Calu3 (cell line): ENCODE results near the gene COX4I2. TPM values are rescaled to one million over a fixed set of nuclear protein-coding genes. Genes with fewer than 3 reads are reported as not detected.

Experiments used
- BruUV-seq: library from RNA; stranded (reverse); fragments of 400-500 nt; replicated peaks from 2 replicates; lab custom pipeline; 2021; lab: Mats Ljungman, UMichigan
- CTCF ChIA-PET: fragments of 300-600 bp; sonication (Branson Sonifier 250); formaldehyde crosslinking; loops from one replicate; lab custom pipeline; 2022; ENCODE audit warnings: antibody characterized with exemption; lab: Charles Lee
- DNase-seq: peaks from one replicate; pipeline ENCODE4 v3.0.0; 2022
- H3K27ac Mint-ChIP-seq: one replicate; pipeline ENCODE4 v1.8.0; 2022; ENCODE audit warnings: mixed read lengths; ENCODE audit not compliant: unreplicated experiment
- H3K27me3 Mint-ChIP-seq: one replicate; pipeline ENCODE4 v1.8.0; 2022; ENCODE audit warnings: mixed read lengths; ENCODE audit not compliant: unreplicated experiment
- H3K36me3 Mint-ChIP-seq: one replicate; pipeline ENCODE4 v1.8.0; 2022; ENCODE audit warnings: mild to moderate bottlenecking, moderate library complexity, mixed read lengths; ENCODE audit not compliant: insufficient read depth, unreplicated experiment
- H3K4me1 Mint-ChIP-seq: one replicate; pipeline ENCODE4 v1.8.0; 2022; ENCODE audit warnings: mild to moderate bottlenecking, low read depth, mixed read lengths; ENCODE audit not compliant: unreplicated experiment
- H3K4me3 Mint-ChIP-seq: one replicate; pipeline ENCODE4 v1.8.0; 2022; ENCODE audit warnings: mild to moderate bottlenecking, low read depth, moderate library complexity, mixed read lengths; ENCODE audit not compliant: unreplicated experiment
- H3K9me3 Mint-ChIP-seq: one replicate; pipeline ENCODE4 v1.8.0; 2022; ENCODE audit warnings: low read depth, mixed read lengths; ENCODE audit not compliant: unreplicated experiment
- intact Hi-C: fragments of 100-400 bp; cut with micrococcal nuclease; formaldehyde crosslinking; loops from one replicate; pipeline ENCODE4 v1.10.0; 2022; ENCODE audit not compliant: unreplicated experiment
- total RNA-seq: library from RNA; stranded (reverse); gene quantifications from 2 replicates; pipeline ENCODE4 v1.2.3, GENCODE V29; 2022
- TF ChIP-seq, protein P1 (sequence below): fragments of 200-600 bp; IDR thresholded peaks from one replicate; pipeline ENCODE4 v1.8.0; 2022; ENCODE audit warnings: antibody characterized with exemption; ENCODE audit not compliant: unreplicated experiment

Gene COX4I2
- total RNA-seq, 1 experiment from 2014 or later, result not detected

DNA sequence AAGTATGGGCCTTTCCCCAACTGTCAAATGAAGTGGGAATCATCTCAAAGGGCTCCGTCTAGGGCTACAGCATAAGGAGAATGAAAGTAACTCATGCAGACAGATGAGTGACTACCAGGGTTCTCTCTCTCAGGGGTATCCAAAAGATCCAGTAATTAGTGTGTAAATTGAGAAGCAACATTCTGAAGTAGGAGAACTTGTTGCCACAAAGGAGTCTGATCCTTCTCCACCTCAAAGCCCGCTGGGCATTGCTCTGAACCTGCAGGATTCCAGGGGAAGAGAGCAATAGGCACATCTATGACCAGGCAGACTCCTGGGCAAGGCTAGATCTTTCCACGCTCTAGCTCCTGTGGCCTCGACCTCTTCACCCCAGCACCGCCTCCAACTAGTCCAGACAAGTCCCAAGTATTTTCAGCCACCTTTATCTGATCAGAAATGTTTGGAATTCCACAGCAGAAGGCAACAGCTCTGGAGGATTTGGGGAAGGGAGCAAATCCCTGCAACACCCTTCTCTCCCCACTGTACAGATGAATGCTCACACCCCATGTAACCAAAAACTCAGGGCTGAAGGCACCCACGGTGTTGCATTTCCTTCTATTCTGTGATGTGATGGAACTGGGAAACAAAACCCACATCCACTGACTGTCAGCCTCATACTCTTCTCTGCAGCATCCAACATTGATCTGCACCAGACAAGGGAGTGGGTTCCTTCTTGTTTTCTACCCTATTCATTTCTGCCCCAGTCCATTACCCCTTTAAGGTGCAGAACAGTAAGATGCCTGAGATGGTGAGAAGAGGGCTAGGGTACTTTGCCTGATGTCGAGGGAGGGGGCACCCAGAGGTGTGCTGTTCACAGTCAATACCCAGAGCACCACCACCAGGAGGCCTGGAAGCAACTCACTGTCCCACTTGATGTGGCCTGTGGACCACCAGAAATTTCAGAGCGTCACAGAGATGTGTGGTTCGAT is 41.0 kb downstream of the COX4I2 start:
- H3K9me3 Mint-ChIP-seq, result no peaks in the 10 kb centered on the region
- CTCF ChIA-PET, result no interaction called here
- H3K4me1 Mint-ChIP-seq, result peaks cover 94% of the 10 kb centered on the region
- TF ChIP-seq, protein P1, sequence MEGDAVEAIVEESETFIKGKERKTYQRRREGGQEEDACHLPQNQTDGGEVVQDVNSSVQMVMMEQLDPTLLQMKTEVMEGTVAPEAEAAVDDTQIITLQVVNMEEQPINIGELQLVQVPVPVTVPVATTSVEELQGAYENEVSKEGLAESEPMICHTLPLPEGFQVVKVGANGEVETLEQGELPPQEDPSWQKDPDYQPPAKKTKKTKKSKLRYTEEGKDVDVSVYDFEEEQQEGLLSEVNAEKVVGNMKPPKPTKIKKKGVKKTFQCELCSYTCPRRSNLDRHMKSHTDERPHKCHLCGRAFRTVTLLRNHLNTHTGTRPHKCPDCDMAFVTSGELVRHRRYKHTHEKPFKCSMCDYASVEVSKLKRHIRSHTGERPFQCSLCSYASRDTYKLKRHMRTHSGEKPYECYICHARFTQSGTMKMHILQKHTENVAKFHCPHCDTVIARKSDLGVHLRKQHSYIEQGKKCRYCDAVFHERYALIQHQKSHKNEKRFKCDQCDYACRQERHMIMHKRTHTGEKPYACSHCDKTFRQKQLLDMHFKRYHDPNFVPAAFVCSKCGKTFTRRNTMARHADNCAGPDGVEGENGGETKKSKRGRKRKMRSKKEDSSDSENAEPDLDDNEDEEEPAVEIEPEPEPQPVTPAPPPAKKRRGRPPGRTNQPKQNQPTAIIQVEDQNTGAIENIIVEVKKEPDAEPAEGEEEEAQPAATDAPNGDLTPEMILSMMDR, result peak; percentile 39
- no TSS peak for BruUV-seq
- peak overlapping the region; percentile 14 for H3K4me3 Mint-ChIP-seq
- H3K36me3 Mint-ChIP-seq, result peaks cover 99% of the 10 kb centered on the region
- peak overlapping the region; percentile 78 for H3K27ac Mint-ChIP-seq
- no peak for DNase-seq
- no peaks in the 10 kb centered on the region for H3K27me3 Mint-ChIP-seq
- intact Hi-C loops, result loop anchor here (5.0 kb wide), 1 partner anchor 44 kb away; the partner anchor contains the start of gene BCL2L1

DNA sequence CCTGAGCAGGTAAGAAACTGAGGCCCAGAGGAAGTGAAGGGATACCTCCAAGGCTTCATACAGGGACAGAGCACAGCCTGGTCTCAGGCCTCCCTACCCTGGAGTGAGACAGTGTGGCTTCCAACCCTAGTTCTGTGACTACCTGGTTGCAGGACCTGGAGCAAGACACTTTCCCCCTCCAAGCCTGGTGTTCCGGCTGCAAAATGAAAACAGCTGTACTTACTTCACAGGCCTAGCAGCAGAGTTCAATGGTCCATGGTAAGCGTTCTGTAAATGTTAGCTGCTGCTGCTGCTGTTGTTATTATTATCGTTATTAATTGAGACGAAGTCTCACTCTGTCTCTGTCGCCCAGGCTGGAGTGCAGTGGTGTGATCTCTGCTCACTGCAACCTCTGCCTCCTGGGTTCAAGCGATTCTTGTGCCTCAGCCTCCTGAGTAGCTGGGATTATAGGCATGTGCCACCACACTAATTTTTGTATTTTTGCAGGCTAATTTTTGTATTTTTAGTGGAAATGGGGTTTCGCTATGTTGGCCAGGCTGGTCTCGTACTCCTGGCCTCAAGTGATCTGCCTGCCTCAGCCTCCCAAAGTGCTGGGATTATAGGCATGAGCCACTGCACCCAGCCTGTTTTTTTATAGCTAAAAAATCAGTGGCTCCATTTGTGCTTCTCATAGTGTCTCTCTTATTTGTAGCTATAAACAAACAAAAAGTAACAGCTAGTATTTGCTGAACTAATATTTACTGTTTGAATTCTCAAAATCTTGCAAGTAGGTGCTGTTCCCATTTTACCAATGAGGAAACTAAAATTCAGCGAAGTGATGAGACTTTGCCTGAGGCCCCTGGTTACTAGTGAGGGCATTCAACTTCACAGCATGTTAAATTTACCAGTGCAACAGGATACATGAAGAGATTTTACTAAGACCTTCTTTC is 41.9 kb downstream of the COX4I2 start:
- intact Hi-C loops, result loop anchor here (5.0 kb wide), 1 partner anchor 43 kb away; the partner anchor contains the start of gene BCL2L1
- Mint-ChIP-seq H3K27ac (peak overlapping the region; percentile 78), H3K4me1 (peaks cover 93% of the 10 kb centered on the region), H3K27me3 (no peaks in the 10 kb centered on the region), H3K36me3 (peaks cover 99% of the 10 kb centered on the region), H3K9me3 (no peaks in the 10 kb centered on the region), H3K4me3 (peak overlapping the region; percentile 14)
- CTCF ChIA-PET, result interaction anchor here (1.2 kb wide), 1 partner anchor 17 kb away, joined by 4 read pairs; no protein-coding TSS in a partner anchor
- no peak for DNase-seq
- no TSS peak for BruUV-seq
- TF ChIP-seq, protein P1, result peak; percentile 7

DNA sequence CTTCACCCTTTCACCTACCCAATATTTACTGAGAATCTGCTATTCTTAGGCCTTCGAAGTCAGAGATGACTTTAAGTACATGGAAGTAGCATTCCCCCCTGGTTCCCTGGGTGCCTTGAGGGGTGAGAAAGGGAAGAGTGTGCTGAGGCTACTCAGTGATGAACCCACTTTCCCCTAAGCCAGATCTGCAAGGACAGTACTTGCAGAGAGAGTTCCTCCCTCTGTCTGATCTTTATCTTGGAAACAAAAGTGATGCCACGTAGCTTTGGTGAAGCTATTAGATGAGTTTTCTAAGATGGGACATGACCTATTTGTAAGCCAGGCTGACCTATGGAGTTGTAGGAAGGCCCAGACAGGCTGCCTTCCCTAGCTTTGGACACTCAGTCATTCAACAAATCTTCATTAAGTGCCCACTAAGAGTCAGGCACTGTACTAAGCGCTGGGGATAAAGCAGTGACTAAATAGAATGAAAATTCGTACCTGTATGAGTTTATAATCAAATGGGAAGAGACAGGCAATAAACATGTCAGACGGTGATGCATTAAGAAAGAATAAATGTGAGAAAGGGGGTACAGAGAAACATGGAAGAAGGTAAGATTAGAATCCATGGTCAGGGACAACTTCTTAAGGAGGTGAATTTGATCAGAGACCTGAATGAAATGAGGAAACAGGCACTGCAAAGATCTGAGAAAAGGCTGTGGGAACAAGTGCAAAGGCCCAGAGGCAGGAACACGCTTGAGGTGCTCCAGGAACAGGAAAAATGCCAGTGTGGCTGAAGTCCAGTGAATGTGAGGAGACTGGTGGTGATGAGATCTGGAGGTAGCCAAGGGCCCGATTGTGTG is 42.8 kb downstream of the COX4I2 start:
- DNase-seq, result no peak
- H3K27me3 Mint-ChIP-seq, result no peaks in the 10 kb centered on the region
- peaks cover 93% of the 10 kb centered on the region for H3K4me1 Mint-ChIP-seq
- H3K4me3 Mint-ChIP-seq, result no peak overlapping the region
- H3K36me3 Mint-ChIP-seq, result peaks cover 99% of the 10 kb centered on the region
- TF ChIP-seq, protein P1, result no peak
- CTCF ChIA-PET, result interaction anchor here (1.2 kb wide), 1 partner anchor 18 kb away, joined by 4 read pairs; no protein-coding TSS in a partner anchor
- BruUV-seq, result no TSS peak
- peak overlapping the region; percentile 56 for H3K27ac Mint-ChIP-seq
- intact Hi-C loops, result no loop called here
- no peaks in the 10 kb centered on the region for H3K9me3 Mint-ChIP-seq
